ENCODE results near the gene PIP4K2C.

DNA sequence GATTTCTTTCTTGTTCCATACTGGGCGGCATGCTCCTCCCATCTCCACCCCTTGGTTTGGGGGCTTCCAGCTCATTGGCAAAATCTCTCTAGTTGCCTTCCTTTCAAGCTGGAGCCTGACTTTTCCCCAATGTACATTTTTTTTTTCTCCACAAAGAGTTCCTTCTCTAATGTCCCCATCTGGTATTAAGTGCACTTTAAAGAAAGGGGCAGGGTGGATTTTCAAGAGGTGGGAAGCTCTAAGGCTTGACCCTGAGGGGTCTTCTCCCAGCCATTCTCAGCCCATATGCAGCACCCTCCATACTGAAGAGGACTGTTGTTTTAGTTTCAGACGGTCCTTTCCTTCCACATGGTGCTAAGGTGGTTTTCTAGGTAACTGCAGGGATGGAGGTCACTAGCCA lies 5.8 kb upstream of the PIP4K2C start:
- TF ChIP-seq, protein P1, sequence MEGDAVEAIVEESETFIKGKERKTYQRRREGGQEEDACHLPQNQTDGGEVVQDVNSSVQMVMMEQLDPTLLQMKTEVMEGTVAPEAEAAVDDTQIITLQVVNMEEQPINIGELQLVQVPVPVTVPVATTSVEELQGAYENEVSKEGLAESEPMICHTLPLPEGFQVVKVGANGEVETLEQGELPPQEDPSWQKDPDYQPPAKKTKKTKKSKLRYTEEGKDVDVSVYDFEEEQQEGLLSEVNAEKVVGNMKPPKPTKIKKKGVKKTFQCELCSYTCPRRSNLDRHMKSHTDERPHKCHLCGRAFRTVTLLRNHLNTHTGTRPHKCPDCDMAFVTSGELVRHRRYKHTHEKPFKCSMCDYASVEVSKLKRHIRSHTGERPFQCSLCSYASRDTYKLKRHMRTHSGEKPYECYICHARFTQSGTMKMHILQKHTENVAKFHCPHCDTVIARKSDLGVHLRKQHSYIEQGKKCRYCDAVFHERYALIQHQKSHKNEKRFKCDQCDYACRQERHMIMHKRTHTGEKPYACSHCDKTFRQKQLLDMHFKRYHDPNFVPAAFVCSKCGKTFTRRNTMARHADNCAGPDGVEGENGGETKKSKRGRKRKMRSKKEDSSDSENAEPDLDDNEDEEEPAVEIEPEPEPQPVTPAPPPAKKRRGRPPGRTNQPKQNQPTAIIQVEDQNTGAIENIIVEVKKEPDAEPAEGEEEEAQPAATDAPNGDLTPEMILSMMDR (conservative IDR thresholded peaks at IDR 0.05 in 1 of 2, IDR thresholded peaks at IDR 0.05 in 1 of 2; ENCODE audit: low read depth in 1 of 2, low read length in 2 of 2), result no peak
- no peak for TF ChIP-seq EZH2 (IDR thresholded peaks at IDR 0.05; ENCODE audit: low read length, missing control alignments)
